Fibroblast of upper back skin (primary cell): ENCODE measurements around the gene LEMD3.

Source experiments
- DNase-seq: peaks from one replicate; pipeline ENCODE4 v3.0.0-alpha.2; 2013

Gene LEMD3

GRCh38 chr12:65169320-65170208 lies at the start of gene LEMD3:
TSS of gene LEMD3 (plus strand) at chr12:65169583. CDS start at chr12:65169597, 14 bp downstream.
- peak; percentile 89 for DNase-seq

GRCh38 chr12:65121049-65121955 lies 48.1 kb upstream of the LEMD3 start, which contains the start of gene WIF1:
TSS of gene WIF1 (minus strand) at chr12:65121305. CDS start at chr12:65121191, 114 bp downstream.
- peak; percentile 1 for DNase-seq

- DNase-seq, result no peak
Measured at GRCh38 chr12:65121956-65122469, 47.4 kb upstream of the LEMD3 start.

- DNase-seq, result no peak
Measured at GRCh38 chr12:65122703-65123102, 46.7 kb upstream of the LEMD3 start.

GRCh38 chr12:65123435-65124063 lies 45.8 kb upstream of the LEMD3 start:
- DNase-seq, result peak; percentile 32

- DNase-seq, result no peak
Measured at GRCh38 chr12:65125247-65125646, 44.1 kb upstream of the LEMD3 start.

GRCh38 chr12:65125975-65126374 lies 43.4 kb upstream of the LEMD3 start:
- no peak for DNase-seq

GRCh38 chr12:65126482-65126881 lies 42.9 kb upstream of the LEMD3 start:
- no peak for DNase-seq

GRCh38 chr12:65133879-65134278 lies 35.5 kb upstream of the LEMD3 start:
- DNase-seq, result no peak

GRCh38 chr12:65139389-65139788 lies 30.0 kb upstream of the LEMD3 start:
- DNase-seq, result no peak

GRCh38 chr12:65140738-65141137 lies 28.6 kb upstream of the LEMD3 start:
- DNase-seq, result no peak

GRCh38 chr12:65147312-65147905 lies 22.0 kb upstream of the LEMD3 start:
- DNase-seq, result no peak

GRCh38 chr12:65152012-65152411 lies 17.4 kb upstream of the LEMD3 start:
- DNase-seq, result no peak

- peak; percentile 59 for DNase-seq
Measured at GRCh38 chr12:65152596-65152995, 16.8 kb upstream of the LEMD3 start.

- no peak for DNase-seq
Measured at GRCh38 chr12:65155784-65156183, 13.6 kb upstream of the LEMD3 start.

GRCh38 chr12:65156366-65156841 lies 13.0 kb upstream of the LEMD3 start:
- no peak for DNase-seq

GRCh38 chr12:65157091-65157490 lies 12.3 kb upstream of the LEMD3 start:
- no peak for DNase-seq

GRCh38 chr12:65162609-65163008 lies 6.8 kb upstream of the LEMD3 start:
- no peak for DNase-seq

GRCh38 chr12:65164244-65164643 lies 5.1 kb upstream of the LEMD3 start:
- no peak for DNase-seq

GRCh38 chr12:65164774-65165173 lies 4.6 kb upstream of the LEMD3 start:
- DNase-seq, result no peak

- no peak for DNase-seq
Measured at GRCh38 chr12:65168681-65169319, 583 bp upstream of the LEMD3 start.
